H9 (cell line): ENCODE results near the gene DLG5. TPM values are rescaled to one million over a fixed set of nuclear protein-coding genes. Genes with fewer than 3 reads are reported as not detected.

ENCODE experiments used
- DNase-seq: peaks from one replicate; pipeline ENCODE4 v3.0.0-alpha.2; 2017
- H2AFZ ChIP-seq: one replicate; pipeline ENCODE4 v1.6.1; 2013; ENCODE audit warnings: mild to moderate bottlenecking, low read length, control low read depth, moderate library complexity
- H2AK5ac ChIP-seq: 2 replicates; pipeline ENCODE4 v1.6.1; 2013; ENCODE audit warnings: low read length, control low read depth, mixed read lengths; ENCODE audit not compliant: insufficient read length
- H2BK120ac ChIP-seq: one replicate; pipeline ENCODE4 v1.6.1; 2013; ENCODE audit warnings: low read depth, mild to moderate bottlenecking, low read length, control low read depth, inconsistent platforms; ENCODE audit not compliant: poor library complexity, severe bottlenecking
- H2BK12ac ChIP-seq: 2 replicates; pipeline ENCODE4 v1.6.1; 2013; ENCODE audit warnings: low read length, control low read depth, mixed read lengths, low read depth; ENCODE audit not compliant: insufficient read length
- H2BK15ac ChIP-seq: 2 replicates; pipeline ENCODE4 v1.6.1; 2013; ENCODE audit warnings: low read depth, low read length, control low read depth
- H2BK20ac ChIP-seq: one replicate; pipeline ENCODE4 v1.6.1; 2013; ENCODE audit warnings: low read depth, mild to moderate bottlenecking, low read length, control low read depth, inconsistent platforms; ENCODE audit not compliant: poor library complexity, severe bottlenecking
- H2BK5ac ChIP-seq: 2 replicates; pipeline ENCODE4 v1.6.1; 2013; ENCODE audit warnings: low read length, control low read depth, mixed read lengths; ENCODE audit not compliant: insufficient read length
- H3K14ac ChIP-seq: 2 replicates; pipeline ENCODE4 v1.6.1; 2013; ENCODE audit warnings: low read length, control low read depth; ENCODE audit not compliant: insufficient read depth
- H3K18ac ChIP-seq: 2 replicates; pipeline ENCODE4 v1.6.1; 2013; ENCODE audit warnings: low read depth, mild to moderate bottlenecking, mixed read lengths, low read length, control low read depth; ENCODE audit not compliant: insufficient read length
- H3K23ac ChIP-seq: 2 replicates; pipeline ENCODE4 v1.6.1; 2013; ENCODE audit warnings: low read length, control low read depth, mixed read lengths, low read depth; ENCODE audit not compliant: insufficient read length
- H3K23me2 ChIP-seq: 2 replicates; pipeline ENCODE4 v1.6.1; 2013; ENCODE audit warnings: low read depth, mild to moderate bottlenecking, mixed read lengths, low read length, control low read depth; ENCODE audit not compliant: insufficient read length, poor library complexity, severe bottlenecking
- H3K27ac ChIP-seq: 2 replicates; pipeline ENCODE4 v1.5.1; 2013; ENCODE audit warnings: low read length, control low read depth, mixed read lengths, low read depth; ENCODE audit not compliant: insufficient read length
- H3K27me3 ChIP-seq: 2 replicates; pipeline ENCODE4 v1.6.1; 2013; ENCODE audit warnings: low read length, control low read depth, inconsistent platforms; ENCODE audit not compliant: insufficient read depth
- H3K4ac ChIP-seq: 2 replicates; pipeline ENCODE4 v1.6.1; 2013; ENCODE audit warnings: low read depth, mild to moderate bottlenecking, control low read depth, inconsistent platforms, low read length, moderate library complexity
- H3K4me1 ChIP-seq: 2 replicates; pipeline ENCODE4 v1.6.1; 2013; ENCODE audit warnings: low read length, control low read depth, inconsistent platforms; ENCODE audit not compliant: insufficient read depth
- H3K4me2 ChIP-seq: 2 replicates; pipeline ENCODE4 v1.6.1; 2013; ENCODE audit warnings: low read length, control low read depth, mixed read lengths; ENCODE audit not compliant: insufficient read length, insufficient read depth
- H3K56ac ChIP-seq: 2 replicates; pipeline ENCODE4 v1.6.1; 2013; ENCODE audit warnings: low read depth, mild to moderate bottlenecking, mixed read lengths, low read length, control low read depth; ENCODE audit not compliant: insufficient read length
- H3K79me1 ChIP-seq: 2 replicates; pipeline ENCODE4 v1.6.1; 2013; ENCODE audit warnings: low read depth, mild to moderate bottlenecking, moderate library complexity, low read length, control low read depth, inconsistent platforms; ENCODE audit not compliant: insufficient read depth, poor library complexity, severe bottlenecking
- H3K79me2 ChIP-seq: 2 replicates; pipeline ENCODE4 v1.6.1; 2013; ENCODE audit warnings: low read length, control low read depth, inconsistent platforms; ENCODE audit not compliant: insufficient read depth
- H3K9ac ChIP-seq: 2 replicates; pipeline ENCODE4 v1.6.1; 2013; ENCODE audit warnings: low read length, control low read depth, mixed read lengths; ENCODE audit not compliant: insufficient read length; ENCODE audit errors: extremely low read depth
- H3K9me3 ChIP-seq: one replicate; pipeline ENCODE4 v1.6.1; 2013; ENCODE audit warnings: low read depth, low read length, inconsistent platforms; ENCODE audit not compliant: control insufficient read depth
- H3T11ph ChIP-seq: one replicate; pipeline ENCODE4 v1.6.1; 2013; ENCODE audit warnings: mild to moderate bottlenecking, low read length, control low read depth, inconsistent platforms
- H4K20me1 ChIP-seq: one replicate; pipeline ENCODE4 v1.6.1; 2013; ENCODE audit not compliant: control insufficient read depth, insufficient read length, insufficient read depth
- H4K5ac ChIP-seq: 2 replicates; pipeline ENCODE4 v1.6.1; 2013; ENCODE audit warnings: low read depth, mild to moderate bottlenecking, mixed read lengths, low read length, control low read depth; ENCODE audit not compliant: insufficient read length
- H4K8ac ChIP-seq: replicated peaks from 2 replicates; pipeline ENCODE4 v1.6.1; 2013; ENCODE audit warnings: low read length, control low read depth, mixed read lengths, low read depth; ENCODE audit not compliant: insufficient read length
- H4K91ac ChIP-seq: 2 replicates; pipeline ENCODE4 v1.6.1; 2013; ENCODE audit warnings: low read depth, mild to moderate bottlenecking, moderate library complexity, mixed read lengths, low read length, control low read depth; ENCODE audit not compliant: insufficient read length
- H3K27ac Mint-ChIP-seq, 3 experiments: 2 replicates in 2 of 3; 3 replicates in 1 of 3; pipeline ENCODE4 v1.8.0; 2020 to 2021; ENCODE audit warnings: mixed read lengths in 3 of 3, mild to moderate bottlenecking in 1 of 3, moderate library complexity in 1 of 3
- H3K27me3 Mint-ChIP-seq: 2 replicates; pipeline ENCODE4 v1.8.0; 2021; ENCODE audit warnings: low read depth, mild to moderate bottlenecking, moderate library complexity, mixed read lengths
- H3K36me3 Mint-ChIP-seq, 3 experiments: 2 replicates in 2 of 3; 3 replicates in 1 of 3; pipeline ENCODE4 v1.8.0; 2020 to 2021; ENCODE audit warnings: low read depth in 3 of 3, mixed read lengths in 3 of 3; ENCODE audit not compliant: insufficient read depth in 1 of 3
- H3K4me1 Mint-ChIP-seq, 2 experiments: 2 replicates each; pipeline ENCODE4 v1.8.0; 2020; ENCODE audit warnings: mixed read lengths in 2 of 2
- H3K4me3 Mint-ChIP-seq, 2 experiments: 2 replicates in 1 of 2; 3 replicates in 1 of 2; pipeline ENCODE4 v1.8.0; 2020 to 2021; ENCODE audit warnings: mild to moderate bottlenecking in 2 of 2, mixed read lengths in 2 of 2, moderate library complexity in 1 of 2
- H3K9me3 Mint-ChIP-seq, 2 experiments: 2 replicates in 1 of 2; 3 replicates in 1 of 2; pipeline ENCODE4 v1.8.0; 2020; ENCODE audit warnings: mild to moderate bottlenecking in 2 of 2, mixed read lengths in 2 of 2, moderate library complexity in 1 of 2
- total RNA-seq: library from RNA; stranded (reverse); gene quantifications from 2 replicates; pipeline ENCODE4 v1.2.1, GENCODE V29; 2021
- TF ChIP-seq, protein P1 (sequence below): fragments of 200-600 bp; sonication (generic); conservative IDR thresholded peaks from 3 replicates; pipeline ENCODE4 v1.8.0; 2021; ENCODE audit warnings: antibody characterized with exemption, mild to moderate bottlenecking

DLG5 gene
- total RNA-seq, 1 experiment from 2014 or later, result 67.4 TPM

GRCh38 chr10:77845451-77845850, 81.1 kb downstream of the DLG5 start:
- H2AK5ac ChIP-seq, result no peak overlapping the region
- no peaks in the 10 kb centered on the region for H3K23me2 ChIP-seq
- H3K9me3 ChIP-seq, result no peaks in the 10 kb centered on the region
- no peaks in the 10 kb centered on the region for H3K27me3 ChIP-seq
- H3K9me3 Mint-ChIP-seq, result no peaks in the 10 kb centered on the region
- H3K36me3 Mint-ChIP-seq, result peaks cover 24 to 54% (median 50%) of the 10 kb centered on the region in 3 experiments; a peak in 6 of 7 replicates
- peaks cover 3% of the 10 kb centered on the region; the same call in 1 of the 2 replicates for H3K4me1 ChIP-seq
- no peak overlapping the region for H2BK20ac ChIP-seq
- no peaks in the 10 kb centered on the region; the same call in 1 of the 2 replicates for H3K27me3 Mint-ChIP-seq
- H2BK5ac ChIP-seq, result no peak overlapping the region
- no peak overlapping the region for H3K14ac ChIP-seq
- H3K79me1 ChIP-seq, result no peaks in the 10 kb centered on the region
- no peak overlapping the region for H3K4ac ChIP-seq
- H4K20me1 ChIP-seq, result no peaks in the 10 kb centered on the region
- no peak overlapping the region for H3T11ph ChIP-seq
- no peak overlapping the region for H3K9ac ChIP-seq
- no peak overlapping the region for H3K18ac ChIP-seq
- no peak overlapping the region for H3K23ac ChIP-seq
- H3K4me3 Mint-ChIP-seq, result no peak overlapping the region
- no peak for DNase-seq
- H4K8ac ChIP-seq, result no peak overlapping the region
- peak overlapping the region; percentile 75 to 94 (median 88); a peak in 5 of 7 replicates for H3K27ac Mint-ChIP-seq
- no peak overlapping the region for H4K91ac ChIP-seq
- H2AFZ ChIP-seq, result no peak overlapping the region
- TF ChIP-seq, protein P1, sequence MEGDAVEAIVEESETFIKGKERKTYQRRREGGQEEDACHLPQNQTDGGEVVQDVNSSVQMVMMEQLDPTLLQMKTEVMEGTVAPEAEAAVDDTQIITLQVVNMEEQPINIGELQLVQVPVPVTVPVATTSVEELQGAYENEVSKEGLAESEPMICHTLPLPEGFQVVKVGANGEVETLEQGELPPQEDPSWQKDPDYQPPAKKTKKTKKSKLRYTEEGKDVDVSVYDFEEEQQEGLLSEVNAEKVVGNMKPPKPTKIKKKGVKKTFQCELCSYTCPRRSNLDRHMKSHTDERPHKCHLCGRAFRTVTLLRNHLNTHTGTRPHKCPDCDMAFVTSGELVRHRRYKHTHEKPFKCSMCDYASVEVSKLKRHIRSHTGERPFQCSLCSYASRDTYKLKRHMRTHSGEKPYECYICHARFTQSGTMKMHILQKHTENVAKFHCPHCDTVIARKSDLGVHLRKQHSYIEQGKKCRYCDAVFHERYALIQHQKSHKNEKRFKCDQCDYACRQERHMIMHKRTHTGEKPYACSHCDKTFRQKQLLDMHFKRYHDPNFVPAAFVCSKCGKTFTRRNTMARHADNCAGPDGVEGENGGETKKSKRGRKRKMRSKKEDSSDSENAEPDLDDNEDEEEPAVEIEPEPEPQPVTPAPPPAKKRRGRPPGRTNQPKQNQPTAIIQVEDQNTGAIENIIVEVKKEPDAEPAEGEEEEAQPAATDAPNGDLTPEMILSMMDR, result no peak
- no peak overlapping the region for H2BK120ac ChIP-seq
- H2BK15ac ChIP-seq, result no peak overlapping the region
- no peak overlapping the region for H3K56ac ChIP-seq
- H2BK12ac ChIP-seq, result no peak overlapping the region
- no peak overlapping the region for H3K27ac ChIP-seq
- H3K79me2 ChIP-seq, result no peaks in the 10 kb centered on the region
- peaks cover 44 to 45% of the 10 kb centered on the region in 2 experiments for H3K4me1 Mint-ChIP-seq
- H3K4me2 ChIP-seq, result no peak overlapping the region
- no peak overlapping the region for H4K5ac ChIP-seq
